Measurements from ENCODE around the gene APOL1. TPM values are rescaled to one million over a fixed set of nuclear protein-coding genes. Genes with fewer than 3 reads are reported as not detected.

Gene APOL1
- total RNA-seq, 1 experiment from 2014 or later: 0.30 TPM

DNA sequence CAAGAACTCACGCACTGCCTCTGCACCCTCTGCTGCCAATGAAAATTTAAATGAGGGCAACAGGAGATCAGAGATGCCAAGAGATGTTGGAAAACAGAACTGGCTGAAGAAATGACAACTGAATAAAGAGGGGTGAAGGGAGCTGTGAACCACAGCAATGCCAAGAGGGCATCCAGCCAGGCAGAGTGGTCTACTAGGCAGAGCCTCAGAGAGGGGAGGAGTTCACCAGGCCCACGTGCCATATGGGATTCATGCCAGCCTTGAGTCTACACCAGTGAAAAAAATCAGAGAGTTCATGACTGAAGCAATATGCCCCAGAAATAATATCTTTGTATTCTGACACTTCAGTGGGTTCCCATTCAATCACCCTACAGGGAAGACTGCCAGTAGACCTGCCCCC is 18.0 kb upstream of the APOL1 start:
- intact Hi-C loops (cut with micrococcal nuclease): loop anchor here (5.0 kb wide), 1 partner anchor 38 kb away; no protein-coding TSS in a partner anchor
- peaks cover 7% of the 10 kb centered on the region; the same call in 1 of the 2 replicates for H3K79me2 ChIP-seq (ENCODE audit: insufficient read depth, low read length)
- H3K27ac ChIP-seq (ENCODE audit: low read depth, low read length): no peak overlapping the region
- no peak overlapping the region for H3K4me2 ChIP-seq (ENCODE audit: low read length)
- POLR2A ChIA-PET: no interaction called here
- no TSS peak for BruUV-seq (replicated peaks)
- no peaks in the 10 kb centered on the region for H3K27me3 ChIP-seq (ENCODE audit: insufficient read depth, low read length)
- CTCF ChIA-PET: no interaction called here
- no peaks in the 10 kb centered on the region for H3K9me3 ChIP-seq (ENCODE audit: control insufficient read depth in 1 of 2, insufficient read depth in 1 of 2, low read depth in 1 of 2, low read length in 2 of 2)
- H3K36me3 ChIP-seq (ENCODE audit: control insufficient read depth in 1 of 2, insufficient read depth in 2 of 2, low read length in 2 of 2): no peaks in the 10 kb centered on the region
- no peaks in the 10 kb centered on the region for H3K9me2 ChIP-seq (ENCODE audit: insufficient read depth)
- no peak overlapping the region for H2AFZ ChIP-seq (ENCODE audit: low read depth, low read length, poor library complexity, severe bottlenecking)
- H3K4me1 ChIP-seq (ENCODE audit: control insufficient read depth in 1 of 2, insufficient read depth in 2 of 2, low read length in 2 of 2): peaks cover 12 to 18% of the 10 kb centered on the region in 2 experiments; a peak in 3 of 4 replicates
- no peak overlapping the region for H3K4me3 ChIP-seq (replicated peaks in 1 of 2; ENCODE audit: low read depth in 1 of 2, low read length in 2 of 2)
- no peak overlapping the region for H3K9ac ChIP-seq (ENCODE audit: low read length)
- ATAC-seq: no peak
- TF ChIP-seq SIN3A (IDR thresholded peaks at IDR 0.05; ENCODE audit: low read depth) (no peak), ZNF274 (IDR thresholded peaks at IDR 0.05; ENCODE audit: low read depth, low read length) (no peak), CBX3 (IDR thresholded peaks at IDR 0.05; ENCODE audit: low read depth) (no peak), REST (IDR thresholded peaks at IDR 0.05; ENCODE audit: low read depth) (no peak), JUND (IDR thresholded peaks at IDR 0.05) (no peak), CEBPB (IDR thresholded peaks at IDR 0.05; ENCODE audit: low read depth) (no peak), EZH2 (IDR thresholded peaks at IDR 0.05) (no peak), SRF (IDR thresholded peaks at IDR 0.05; ENCODE audit: low read depth) (no peak), CTCF (IDR thresholded peaks at IDR 0.05 in 2 of 3, conservative IDR thresholded peaks at IDR 0.05 in 1 of 3; ENCODE audit: borderline replicate concordance in 1 of 3, insufficient read depth in 1 of 3, low read depth in 2 of 3, low read length in 2 of 3) (no peak), POLR2A (IDR thresholded peaks at IDR 0.05; ENCODE audit: borderline replicate concordance, extremely low read depth, insufficient read depth, insufficient read length) (no peak), TCF7L2 (IDR thresholded peaks at IDR 0.05; ENCODE audit: borderline replicate concordance, extremely low read depth, insufficient read depth, insufficient read length) (no peak), SP1 (IDR thresholded peaks at IDR 0.05; ENCODE audit: low read depth) (no peak), YY1 (IDR thresholded peaks at IDR 0.05; ENCODE audit: extremely low read depth, insufficient replicate concordance, low read depth, low read length) (no peak), EGR1 (IDR thresholded peaks at IDR 0.05; ENCODE audit: low read depth) (no peak), RAD21 (IDR thresholded peaks at IDR 0.05; ENCODE audit: low read depth) (no peak), POLR2AphosphoS5 (IDR thresholded peaks at IDR 0.05; ENCODE audit: low read depth, low read length) (no peak)
- TF ChIP-seq, protein P1, sequence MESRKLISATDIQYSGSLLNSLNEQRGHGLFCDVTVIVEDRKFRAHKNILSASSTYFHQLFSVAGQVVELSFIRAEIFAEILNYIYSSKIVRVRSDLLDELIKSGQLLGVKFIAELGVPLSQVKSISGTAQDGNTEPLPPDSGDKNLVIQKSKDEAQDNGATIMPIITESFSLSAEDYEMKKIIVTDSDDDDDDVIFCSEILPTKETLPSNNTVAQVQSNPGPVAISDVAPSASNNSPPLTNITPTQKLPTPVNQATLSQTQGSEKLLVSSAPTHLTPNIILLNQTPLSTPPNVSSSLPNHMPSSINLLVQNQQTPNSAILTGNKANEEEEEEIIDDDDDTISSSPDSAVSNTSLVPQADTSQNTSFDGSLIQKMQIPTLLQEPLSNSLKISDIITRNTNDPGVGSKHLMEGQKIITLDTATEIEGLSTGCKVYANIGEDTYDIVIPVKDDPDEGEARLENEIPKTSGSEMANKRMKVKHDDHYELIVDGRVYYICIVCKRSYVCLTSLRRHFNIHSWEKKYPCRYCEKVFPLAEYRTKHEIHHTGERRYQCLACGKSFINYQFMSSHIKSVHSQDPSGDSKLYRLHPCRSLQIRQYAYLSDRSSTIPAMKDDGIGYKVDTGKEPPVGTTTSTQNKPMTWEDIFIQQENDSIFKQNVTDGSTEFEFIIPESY (IDR thresholded peaks at IDR 0.05; ENCODE audit: extremely low read depth, insufficient replicate concordance, low read length): no peak
- TF ChIP-seq, protein P2, sequence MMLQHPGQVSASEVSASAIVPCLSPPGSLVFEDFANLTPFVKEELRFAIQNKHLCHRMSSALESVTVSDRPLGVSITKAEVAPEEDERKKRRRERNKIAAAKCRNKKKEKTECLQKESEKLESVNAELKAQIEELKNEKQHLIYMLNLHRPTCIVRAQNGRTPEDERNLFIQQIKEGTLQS (IDR thresholded peaks at IDR 0.05): no peak
- RAD21 ChIA-PET (ENCODE audit: low non-redundant PET in 1 of 2, low total read pairs in 2 of 2, uncharacterized antibody in 2 of 2, unreplicated experiment in 2 of 2): no interaction called here
- no peaks in the 10 kb centered on the region for H4K20me1 ChIP-seq (ENCODE audit: insufficient read depth)
- DNase-seq (ENCODE audit: low read depth, low spot score): no peak

Data from HCT116 (cell line).